ENCODE measurements around the gene CFHR5.
"Not testable (repeated sequence)": the region's sequence is repeated elsewhere in the genome, so short reads cannot be mapped to it uniquely, and the experiment has no call there.

- TF ChIP-seq, protein P1, sequence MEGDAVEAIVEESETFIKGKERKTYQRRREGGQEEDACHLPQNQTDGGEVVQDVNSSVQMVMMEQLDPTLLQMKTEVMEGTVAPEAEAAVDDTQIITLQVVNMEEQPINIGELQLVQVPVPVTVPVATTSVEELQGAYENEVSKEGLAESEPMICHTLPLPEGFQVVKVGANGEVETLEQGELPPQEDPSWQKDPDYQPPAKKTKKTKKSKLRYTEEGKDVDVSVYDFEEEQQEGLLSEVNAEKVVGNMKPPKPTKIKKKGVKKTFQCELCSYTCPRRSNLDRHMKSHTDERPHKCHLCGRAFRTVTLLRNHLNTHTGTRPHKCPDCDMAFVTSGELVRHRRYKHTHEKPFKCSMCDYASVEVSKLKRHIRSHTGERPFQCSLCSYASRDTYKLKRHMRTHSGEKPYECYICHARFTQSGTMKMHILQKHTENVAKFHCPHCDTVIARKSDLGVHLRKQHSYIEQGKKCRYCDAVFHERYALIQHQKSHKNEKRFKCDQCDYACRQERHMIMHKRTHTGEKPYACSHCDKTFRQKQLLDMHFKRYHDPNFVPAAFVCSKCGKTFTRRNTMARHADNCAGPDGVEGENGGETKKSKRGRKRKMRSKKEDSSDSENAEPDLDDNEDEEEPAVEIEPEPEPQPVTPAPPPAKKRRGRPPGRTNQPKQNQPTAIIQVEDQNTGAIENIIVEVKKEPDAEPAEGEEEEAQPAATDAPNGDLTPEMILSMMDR (IDR thresholded peaks at IDR 0.05) = peak; percentile 7
- TF ChIP-seq EZH2phosphoT487, EZH2 (IDR thresholded peaks at IDR 0.05): not testable (repeated sequence)
Observed at GRCh38 chr1:196991919-196992651, 14.7 kb downstream of the CFHR5 start.
